ENCODE measurements around the gene CP. TPM values are rescaled to one million over a fixed set of nuclear protein-coding genes. Genes with fewer than 3 reads are reported as not detected.
"Not testable (repeated sequence)": the region's sequence is repeated elsewhere in the genome, so short reads cannot be mapped to it uniquely, and the experiment has no call there.

CP gene
- 2.6 and 3.4 TPM in 2 replicates for total RNA-seq (2014; rRNA removed; shearing (Covaris generic))

GRCh38 chr3:149221783-149222517 lies at the start of gene CP:
CP (minus strand) TSS chr3:149221829; CDS start chr3:149221792, 37 bp downstream.
- DNase-seq (ENCODE audit: low spot score), result no peak

- DNase-seq (ENCODE audit: low spot score), result no peak
Observed at GRCh38 chr3:149270180-149270579, 48.6 kb upstream of the CP start.

- no peak for DNase-seq (ENCODE audit: low spot score)
Observed at GRCh38 chr3:149269687-149270086, 48.1 kb upstream of the CP start.

GRCh38 chr3:149267565-149267964 lies 45.9 kb upstream of the CP start:
- no peak for DNase-seq (ENCODE audit: low spot score)

GRCh38 chr3:149266736-149267135 lies 45.1 kb upstream of the CP start:
- no peak for DNase-seq (ENCODE audit: low spot score)

- no peak for DNase-seq (ENCODE audit: low spot score)
Observed at GRCh38 chr3:149263856-149264255, 42.2 kb upstream of the CP start.

- no peak for DNase-seq (ENCODE audit: low spot score)
Observed at GRCh38 chr3:149258714-149259113, 37.1 kb upstream of the CP start.

- DNase-seq (ENCODE audit: low spot score), result no peak
Observed at GRCh38 chr3:149258298-149258697, 36.7 kb upstream of the CP start.

- DNase-seq (ENCODE audit: low spot score), result no peak
Observed at GRCh38 chr3:149252272-149252671, 30.6 kb upstream of the CP start.

GRCh38 chr3:149251186-149251585 lies 29.6 kb upstream of the CP start:
- no peak for DNase-seq (ENCODE audit: low spot score)

- DNase-seq (ENCODE audit: low spot score), result peak; percentile 69
Observed at GRCh38 chr3:149247929-149248691, 26.5 kb upstream of the CP start.

- no peak for DNase-seq (ENCODE audit: low spot score)
Observed at GRCh38 chr3:149247008-149247710, 25.5 kb upstream of the CP start.

- peak; percentile 62 for DNase-seq (ENCODE audit: low spot score)
Observed at GRCh38 chr3:149245738-149246451, 24.3 kb upstream of the CP start.

- DNase-seq (ENCODE audit: low spot score), result no peak
Observed at GRCh38 chr3:149243540-149243939, 21.9 kb upstream of the CP start.

- DNase-seq (ENCODE audit: low spot score), result no peak
Observed at GRCh38 chr3:149239357-149239936, 17.8 kb upstream of the CP start.

- DNase-seq (ENCODE audit: low spot score), result not testable (repeated sequence)
Observed at GRCh38 chr3:149238268-149238667, 16.6 kb upstream of the CP start.

- no peak for DNase-seq (ENCODE audit: low spot score)
Observed at GRCh38 chr3:149235599-149236424, 14.2 kb upstream of the CP start.

- DNase-seq (ENCODE audit: low spot score), result no peak
Observed at GRCh38 chr3:149234671-149235245, 13.1 kb upstream of the CP start.

GRCh38 chr3:149233323-149233722 lies 11.7 kb upstream of the CP start:
- DNase-seq (ENCODE audit: low spot score), result no peak

- DNase-seq (ENCODE audit: low spot score), result no peak
Observed at GRCh38 chr3:149231871-149232270, 10.2 kb upstream of the CP start.
